Measurements from ENCODE around the gene CDT1. TPM values are rescaled to one million over a fixed set of nuclear protein-coding genes. Genes with fewer than 3 reads are reported as not detected.

CDT1 gene
- total and polyA plus RNA-seq, 2 experiments from 2014 or later, result 5.1 to 5.2 TPM

DNA sequence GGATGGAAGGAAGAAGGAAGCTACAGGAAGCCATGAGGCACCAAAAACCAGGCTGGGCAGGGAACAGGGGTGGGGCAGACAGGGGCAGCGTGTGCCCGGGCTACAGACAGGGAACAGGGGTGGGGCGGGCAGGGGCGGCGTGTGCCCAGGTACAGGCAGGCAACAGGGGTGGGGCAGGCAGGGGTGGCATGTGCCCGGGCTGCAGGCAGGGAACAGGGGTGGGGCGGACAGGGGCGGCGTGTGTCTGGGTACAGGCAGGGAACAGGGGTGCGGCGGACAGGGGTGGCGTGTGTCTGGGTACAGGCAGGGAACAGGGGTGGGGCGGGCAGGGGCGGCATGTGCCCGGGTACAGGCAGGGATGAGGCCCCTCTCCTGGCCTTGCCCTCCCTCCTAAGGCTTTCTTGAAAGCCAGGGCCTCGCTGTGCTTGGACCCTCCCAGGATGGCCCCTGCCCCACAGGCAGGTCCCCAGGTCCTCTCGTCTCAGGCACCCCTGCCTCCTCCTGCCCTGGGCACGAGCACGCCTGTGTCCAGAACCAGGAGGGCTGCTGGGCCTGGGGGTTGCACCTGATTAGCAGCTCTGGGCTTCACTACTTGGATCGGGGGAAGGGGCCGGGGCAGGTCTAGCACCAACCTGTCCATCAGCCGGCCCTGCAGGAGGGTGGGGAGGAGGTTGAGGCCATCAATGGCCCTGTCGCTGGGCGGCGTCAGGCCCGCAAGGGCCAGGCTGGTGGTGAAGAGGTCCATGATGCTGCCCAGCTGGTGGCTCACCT is 22.7 kb downstream of the CDT1 start:
- no peak overlapping the region for H2AFZ ChIP-seq
- no peaks in the 10 kb centered on the region for H3K27me3 ChIP-seq
- no peak overlapping the region for H3K27ac ChIP-seq
- no peaks in the 10 kb centered on the region for H3K36me3 ChIP-seq (replicated peaks; ENCODE audit: insufficient read depth, low read depth)
- no peak overlapping the region for H3K4me3 ChIP-seq
- no peak overlapping the region for H3K4me2 ChIP-seq
- no peaks in the 10 kb centered on the region for H4K20me1 ChIP-seq (ENCODE audit: insufficient read depth, poor library complexity, severe bottlenecking)
- 93% methylated on average over 14 of the region's 26 CpGs for WGBS (ENCODE audit: low lambda C conversion rate, missing lambda C conversion rate)
- H3K9me3 ChIP-seq (ENCODE audit: low read depth), result no peaks in the 10 kb centered on the region
- no peak for TF ChIP-seq EZH2 (IDR thresholded peaks at IDR 0.05; ENCODE audit: borderline replicate concordance)
- DNase-seq (ENCODE audit: low spot score), result no peak
- no peaks in the 10 kb centered on the region for H3K79me2 ChIP-seq
- no peaks in the 10 kb centered on the region for H3K9me2 ChIP-seq (replicated peaks; ENCODE audit: insufficient read depth)
- peaks cover 4% of the 10 kb centered on the region for H3K4me1 ChIP-seq (ENCODE audit: insufficient read depth)

DNA sequence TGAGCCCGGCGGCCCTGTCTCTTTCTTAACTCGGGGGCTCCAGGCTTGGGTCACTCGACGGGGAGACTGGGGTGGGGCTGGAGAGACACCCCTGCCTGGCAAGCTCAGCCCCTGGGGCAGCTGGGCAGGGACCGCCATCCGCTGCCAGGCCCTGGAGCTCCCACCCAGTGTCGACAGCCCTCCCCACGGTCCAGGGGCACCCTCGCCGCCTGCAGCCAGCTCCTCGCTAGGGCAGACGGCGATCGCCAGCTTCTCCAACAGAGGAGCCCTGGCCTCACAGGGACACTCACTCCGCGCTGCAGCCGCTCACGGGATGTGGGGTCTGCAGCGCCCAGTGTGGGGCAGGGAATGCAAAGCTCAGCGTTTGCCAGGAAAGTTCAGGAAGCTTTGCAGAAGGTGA is 24.1 kb downstream of the CDT1 start:
- TF ChIP-seq, protein P1, sequence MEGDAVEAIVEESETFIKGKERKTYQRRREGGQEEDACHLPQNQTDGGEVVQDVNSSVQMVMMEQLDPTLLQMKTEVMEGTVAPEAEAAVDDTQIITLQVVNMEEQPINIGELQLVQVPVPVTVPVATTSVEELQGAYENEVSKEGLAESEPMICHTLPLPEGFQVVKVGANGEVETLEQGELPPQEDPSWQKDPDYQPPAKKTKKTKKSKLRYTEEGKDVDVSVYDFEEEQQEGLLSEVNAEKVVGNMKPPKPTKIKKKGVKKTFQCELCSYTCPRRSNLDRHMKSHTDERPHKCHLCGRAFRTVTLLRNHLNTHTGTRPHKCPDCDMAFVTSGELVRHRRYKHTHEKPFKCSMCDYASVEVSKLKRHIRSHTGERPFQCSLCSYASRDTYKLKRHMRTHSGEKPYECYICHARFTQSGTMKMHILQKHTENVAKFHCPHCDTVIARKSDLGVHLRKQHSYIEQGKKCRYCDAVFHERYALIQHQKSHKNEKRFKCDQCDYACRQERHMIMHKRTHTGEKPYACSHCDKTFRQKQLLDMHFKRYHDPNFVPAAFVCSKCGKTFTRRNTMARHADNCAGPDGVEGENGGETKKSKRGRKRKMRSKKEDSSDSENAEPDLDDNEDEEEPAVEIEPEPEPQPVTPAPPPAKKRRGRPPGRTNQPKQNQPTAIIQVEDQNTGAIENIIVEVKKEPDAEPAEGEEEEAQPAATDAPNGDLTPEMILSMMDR (IDR thresholded peaks at IDR 0.05; ENCODE audit: poor library complexity), result no peak
- TF ChIP-seq EZH2 (IDR thresholded peaks at IDR 0.05; ENCODE audit: borderline replicate concordance) (no peak), EZH2phosphoT487 (IDR thresholded peaks at IDR 0.05; ENCODE audit: low read depth, severe bottlenecking, unreplicated experiment) (no peak)
- H2AFZ ChIP-seq, result no peak overlapping the region
- no peak for DNase-seq (ENCODE audit: low spot score)
- H3K36me3 ChIP-seq (replicated peaks; ENCODE audit: insufficient read depth, low read depth), result no peaks in the 10 kb centered on the region
- H3K9me3 ChIP-seq (ENCODE audit: low read depth), result no peaks in the 10 kb centered on the region
- H3K4me1 ChIP-seq (ENCODE audit: insufficient read depth), result peaks cover 4% of the 10 kb centered on the region
- no peak overlapping the region for H3K4me2 ChIP-seq
- WGBS (ENCODE audit: low lambda C conversion rate, missing lambda C conversion rate), result 95% methylated on average over 19 of the region's 21 CpGs
- H3K4me3 ChIP-seq, result no peak overlapping the region
- no peaks in the 10 kb centered on the region for H3K9me2 ChIP-seq (replicated peaks; ENCODE audit: insufficient read depth)
- no peaks in the 10 kb centered on the region for H3K27me3 ChIP-seq
- no peaks in the 10 kb centered on the region for H3K79me2 ChIP-seq
- no peaks in the 10 kb centered on the region for H4K20me1 ChIP-seq (ENCODE audit: insufficient read depth, poor library complexity, severe bottlenecking)
- no peak overlapping the region for H3K27ac ChIP-seq

DNA sequence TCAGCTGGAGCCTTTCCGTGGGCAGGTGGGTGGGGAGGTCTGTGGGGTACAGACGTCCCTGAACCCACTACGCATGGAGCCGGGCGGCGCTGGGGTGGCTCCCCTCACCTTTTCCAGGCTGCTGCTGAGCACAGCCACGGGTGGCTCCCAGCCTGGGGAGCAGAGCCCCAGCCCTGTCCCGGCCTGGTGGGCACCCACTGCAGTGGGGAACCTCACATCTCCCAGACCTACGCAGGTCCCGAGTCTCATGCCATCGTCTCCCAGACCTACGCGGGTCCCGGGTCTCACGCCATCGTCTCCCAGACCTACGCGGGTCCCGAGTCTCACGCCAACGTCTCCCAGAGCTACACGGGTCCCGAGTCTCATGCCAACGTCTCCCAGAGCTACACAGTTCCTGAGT is 25.1 kb downstream of the CDT1 start:
- H2AFZ ChIP-seq, result no peak overlapping the region
- H3K9me3 ChIP-seq (ENCODE audit: low read depth), result no peaks in the 10 kb centered on the region
- no peaks in the 10 kb centered on the region for H3K36me3 ChIP-seq (replicated peaks; ENCODE audit: insufficient read depth, low read depth)
- 92% methylated on average over 24 of the region's 24 CpGs for WGBS (ENCODE audit: low lambda C conversion rate, missing lambda C conversion rate)
- H4K20me1 ChIP-seq (ENCODE audit: insufficient read depth, poor library complexity, severe bottlenecking), result no peaks in the 10 kb centered on the region
- peaks cover 4% of the 10 kb centered on the region for H3K4me1 ChIP-seq (ENCODE audit: insufficient read depth)
- no peaks in the 10 kb centered on the region for H3K9me2 ChIP-seq (replicated peaks; ENCODE audit: insufficient read depth)
- no peak overlapping the region for H3K4me2 ChIP-seq
- H3K27ac ChIP-seq, result peak overlapping the region; percentile 85
- H3K27me3 ChIP-seq, result no peaks in the 10 kb centered on the region
- DNase-seq (ENCODE audit: low spot score), result no peak
- TF ChIP-seq, protein P1 (IDR thresholded peaks at IDR 0.05; ENCODE audit: poor library complexity), result no peak
- TF ChIP-seq EZH2 (IDR thresholded peaks at IDR 0.05; ENCODE audit: borderline replicate concordance) (no peak), EZH2phosphoT487 (IDR thresholded peaks at IDR 0.05; ENCODE audit: low read depth, severe bottlenecking, unreplicated experiment) (no peak)
- H3K79me2 ChIP-seq, result no peaks in the 10 kb centered on the region
- H3K4me3 ChIP-seq, result no peak overlapping the region

DNA sequence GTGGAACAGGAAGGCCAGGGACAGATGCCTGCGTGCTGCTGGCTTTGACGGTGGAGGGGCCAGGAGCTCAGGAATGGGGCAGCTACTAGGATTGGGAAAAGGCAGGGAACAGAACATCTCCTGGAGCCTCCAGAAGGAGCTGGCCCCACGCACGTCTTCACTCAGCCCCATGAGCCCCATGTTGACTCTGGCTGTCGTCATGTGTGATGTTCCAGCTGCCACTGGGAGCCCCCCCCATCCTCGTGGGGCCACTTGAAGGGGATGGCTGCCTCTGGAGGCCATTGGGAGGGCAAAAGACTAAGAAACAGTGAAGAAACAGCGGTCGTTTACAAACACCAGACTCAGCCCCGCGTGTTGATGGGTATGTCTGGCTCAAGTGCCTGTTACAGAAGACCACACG is 26.7 kb downstream of the CDT1 start:
- H3K4me1 ChIP-seq (ENCODE audit: insufficient read depth), result peaks cover 4% of the 10 kb centered on the region
- H3K27ac ChIP-seq, result peak overlapping the region; percentile 90
- TF ChIP-seq EZH2 (IDR thresholded peaks at IDR 0.05; ENCODE audit: borderline replicate concordance) (no peak), EZH2phosphoT487 (IDR thresholded peaks at IDR 0.05; ENCODE audit: low read depth, severe bottlenecking, unreplicated experiment) (no peak)
- H3K27me3 ChIP-seq, result no peaks in the 10 kb centered on the region
- H3K9me2 ChIP-seq (replicated peaks; ENCODE audit: insufficient read depth), result no peaks in the 10 kb centered on the region
- H3K4me2 ChIP-seq, result no peak overlapping the region
- no peaks in the 10 kb centered on the region for H3K9me3 ChIP-seq (ENCODE audit: low read depth)
- DNase-seq (ENCODE audit: low spot score), result peak; percentile 81
- H2AFZ ChIP-seq, result no peak overlapping the region
- H4K20me1 ChIP-seq (ENCODE audit: insufficient read depth, poor library complexity, severe bottlenecking), result no peaks in the 10 kb centered on the region
- 46% methylated on average over 8 of the region's 11 CpGs for WGBS (ENCODE audit: low lambda C conversion rate, missing lambda C conversion rate)
- no peak overlapping the region for H3K4me3 ChIP-seq
- H3K79me2 ChIP-seq, result no peaks in the 10 kb centered on the region
- H3K36me3 ChIP-seq (replicated peaks; ENCODE audit: insufficient read depth, low read depth), result no peaks in the 10 kb centered on the region
